ENCODE measurements around the gene TNS4. TPM values are rescaled to one million over a fixed set of nuclear protein-coding genes. Genes with fewer than 3 reads are reported as not detected.

The TNS4 gene
- total and polyA plus RNA-seq, 9 of the 15 experiments (the other 6 are each of a cell fraction or from before 2014, with no cell fraction given), result 0.04 to 0.73 (median 0.24) TPM; not detected in 1

DNA sequence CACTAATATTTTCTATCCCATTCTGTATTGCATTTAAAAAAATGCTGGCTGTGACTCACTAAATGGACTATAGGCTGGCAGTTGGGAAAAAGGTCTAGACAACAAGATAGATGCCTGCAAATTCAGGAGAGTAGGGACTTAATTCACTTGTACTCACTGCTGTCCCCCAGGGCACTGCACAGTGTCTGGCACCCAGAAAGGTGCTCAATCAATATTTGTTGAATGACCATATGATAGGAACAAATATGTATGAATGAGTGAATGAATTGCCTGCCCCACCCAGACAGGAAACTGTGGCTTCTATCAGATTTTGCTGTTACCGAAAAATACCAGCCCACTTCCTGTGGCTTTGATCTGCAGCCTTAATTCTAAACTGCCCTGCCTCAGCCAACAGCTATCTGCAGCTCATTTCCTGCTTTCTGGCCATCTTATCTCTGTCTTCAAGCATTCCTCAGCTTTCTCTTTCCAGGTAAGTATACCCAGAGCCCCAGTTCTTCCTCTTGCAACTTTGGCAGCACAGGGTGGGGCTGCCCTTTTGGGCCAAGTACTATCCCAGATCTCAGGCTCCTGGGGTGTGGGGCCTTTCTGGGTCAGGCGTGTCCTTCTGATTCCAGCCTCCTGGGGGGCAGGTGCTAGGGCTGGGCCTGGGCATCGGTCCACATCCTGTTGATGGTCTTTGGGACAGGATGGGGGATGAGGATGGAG is 15.3 kb upstream of the TNS4 start (continued):
- TF ChIP-seq ESRRA (IDR thresholded peaks at IDR 0.05; ENCODE audit: borderline replicate concordance, low read depth) (peak; percentile 17; the same call in 1 of the 2 replicates), ZNF408 (CRISPR knock-in tag; IDR thresholded peaks at IDR 0.05; ENCODE audit: low read depth) (no peak), DACH1 (IDR thresholded peaks at IDR 0.05; ENCODE audit: partially characterized antibody) (peak; percentile 13), RCOR1 (IDR thresholded peaks at IDR 0.05; ENCODE audit: borderline replicate concordance in 1 of 2, low read depth in 2 of 2, low read length in 2 of 2) (peak; percentile 44 to 91; a peak in 3 of 4 replicates), SMAD4 (CRISPR knock-in tag; conservative IDR thresholded peaks at IDR 0.05) (peak; percentile 84), SMARCE1 (IDR thresholded peaks at IDR 0.05) (peak; percentile 81), HLTF (IDR thresholded peaks at IDR 0.05) (no peak), MEF2A (IDR thresholded peaks at IDR 0.05; ENCODE audit: control insufficient read depth, low read depth, low read length) (no peak), TFAM (CRISPR knock-in tag; conservative IDR thresholded peaks at IDR 0.05) (no peak), PHF21A (IDR thresholded peaks at IDR 0.05; ENCODE audit: borderline replicate concordance, low read depth) (0 out of 2 replicates have a peak, but pooled peaks have one; percentile 37), SIX5 (IDR thresholded peaks at IDR 0.05; ENCODE audit: borderline replicate concordance in 1 of 2, insufficient read depth in 1 of 2, low read depth in 1 of 2, low read length in 2 of 2) (no peak), DPF2 (IDR thresholded peaks at IDR 0.05) (peak; percentile 90), KHSRP (IDR thresholded peaks at IDR 0.05) (no peak), TCF7L2 (IDR thresholded peaks at IDR 0.05; ENCODE audit: low read depth, low read length) (0 out of 2 replicates have a peak, but pooled peaks have one; percentile 23), ASH1L (IDR thresholded peaks at IDR 0.05; ENCODE audit: borderline replicate concordance, low read depth, partially characterized antibody) (no peak), ZNF384 (IDR thresholded peaks at IDR 0.05; ENCODE audit: low read depth, low read length) (peak; percentile 47; the same call in 1 of the 2 replicates), MAFK (IDR thresholded peaks at IDR 0.05; ENCODE audit: low read length) (peak; percentile 1; the same call in 1 of the 2 replicates)
- TF ChIP-seq, protein P1, sequence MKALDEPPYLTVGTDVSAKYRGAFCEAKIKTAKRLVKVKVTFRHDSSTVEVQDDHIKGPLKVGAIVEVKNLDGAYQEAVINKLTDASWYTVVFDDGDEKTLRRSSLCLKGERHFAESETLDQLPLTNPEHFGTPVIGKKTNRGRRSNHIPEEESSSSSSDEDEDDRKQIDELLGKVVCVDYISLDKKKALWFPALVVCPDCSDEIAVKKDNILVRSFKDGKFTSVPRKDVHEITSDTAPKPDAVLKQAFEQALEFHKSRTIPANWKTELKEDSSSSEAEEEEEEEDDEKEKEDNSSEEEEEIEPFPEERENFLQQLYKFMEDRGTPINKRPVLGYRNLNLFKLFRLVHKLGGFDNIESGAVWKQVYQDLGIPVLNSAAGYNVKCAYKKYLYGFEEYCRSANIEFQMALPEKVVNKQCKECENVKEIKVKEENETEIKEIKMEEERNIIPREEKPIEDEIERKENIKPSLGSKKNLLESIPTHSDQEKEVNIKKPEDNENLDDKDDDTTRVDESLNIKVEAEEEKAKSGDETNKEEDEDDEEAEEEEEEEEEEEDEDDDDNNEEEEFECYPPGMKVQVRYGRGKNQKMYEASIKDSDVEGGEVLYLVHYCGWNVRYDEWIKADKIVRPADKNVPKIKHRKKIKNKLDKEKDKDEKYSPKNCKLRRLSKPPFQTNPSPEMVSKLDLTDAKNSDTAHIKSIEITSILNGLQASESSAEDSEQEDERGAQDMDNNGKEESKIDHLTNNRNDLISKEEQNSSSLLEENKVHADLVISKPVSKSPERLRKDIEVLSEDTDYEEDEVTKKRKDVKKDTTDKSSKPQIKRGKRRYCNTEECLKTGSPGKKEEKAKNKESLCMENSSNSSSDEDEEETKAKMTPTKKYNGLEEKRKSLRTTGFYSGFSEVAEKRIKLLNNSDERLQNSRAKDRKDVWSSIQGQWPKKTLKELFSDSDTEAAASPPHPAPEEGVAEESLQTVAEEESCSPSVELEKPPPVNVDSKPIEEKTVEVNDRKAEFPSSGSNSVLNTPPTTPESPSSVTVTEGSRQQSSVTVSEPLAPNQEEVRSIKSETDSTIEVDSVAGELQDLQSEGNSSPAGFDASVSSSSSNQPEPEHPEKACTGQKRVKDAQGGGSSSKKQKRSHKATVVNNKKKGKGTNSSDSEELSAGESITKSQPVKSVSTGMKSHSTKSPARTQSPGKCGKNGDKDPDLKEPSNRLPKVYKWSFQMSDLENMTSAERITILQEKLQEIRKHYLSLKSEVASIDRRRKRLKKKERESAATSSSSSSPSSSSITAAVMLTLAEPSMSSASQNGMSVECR (CRISPR knock-in tag; IDR thresholded peaks at IDR 0.05), result no peak
- TF ChIP-seq, protein P2, sequence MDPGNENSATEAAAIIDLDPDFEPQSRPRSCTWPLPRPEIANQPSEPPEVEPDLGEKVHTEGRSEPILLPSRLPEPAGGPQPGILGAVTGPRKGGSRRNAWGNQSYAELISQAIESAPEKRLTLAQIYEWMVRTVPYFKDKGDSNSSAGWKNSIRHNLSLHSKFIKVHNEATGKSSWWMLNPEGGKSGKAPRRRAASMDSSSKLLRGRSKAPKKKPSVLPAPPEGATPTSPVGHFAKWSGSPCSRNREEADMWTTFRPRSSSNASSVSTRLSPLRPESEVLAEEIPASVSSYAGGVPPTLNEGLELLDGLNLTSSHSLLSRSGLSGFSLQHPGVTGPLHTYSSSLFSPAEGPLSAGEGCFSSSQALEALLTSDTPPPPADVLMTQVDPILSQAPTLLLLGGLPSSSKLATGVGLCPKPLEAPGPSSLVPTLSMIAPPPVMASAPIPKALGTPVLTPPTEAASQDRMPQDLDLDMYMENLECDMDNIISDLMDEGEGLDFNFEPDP (CRISPR knock-in tag; IDR thresholded peaks at IDR 0.05), result no peak
- TF ChIP-seq, protein P3, sequence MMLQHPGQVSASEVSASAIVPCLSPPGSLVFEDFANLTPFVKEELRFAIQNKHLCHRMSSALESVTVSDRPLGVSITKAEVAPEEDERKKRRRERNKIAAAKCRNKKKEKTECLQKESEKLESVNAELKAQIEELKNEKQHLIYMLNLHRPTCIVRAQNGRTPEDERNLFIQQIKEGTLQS (IDR thresholded peaks at IDR 0.05), result 0 out of 2 replicates have a peak, but pooled peaks have one; percentile 14
- TF ChIP-seq, protein P3 (CRISPR knock-in tag; conservative IDR thresholded peaks at IDR 0.05), result no peak
- TF ChIP-seq, protein P4, sequence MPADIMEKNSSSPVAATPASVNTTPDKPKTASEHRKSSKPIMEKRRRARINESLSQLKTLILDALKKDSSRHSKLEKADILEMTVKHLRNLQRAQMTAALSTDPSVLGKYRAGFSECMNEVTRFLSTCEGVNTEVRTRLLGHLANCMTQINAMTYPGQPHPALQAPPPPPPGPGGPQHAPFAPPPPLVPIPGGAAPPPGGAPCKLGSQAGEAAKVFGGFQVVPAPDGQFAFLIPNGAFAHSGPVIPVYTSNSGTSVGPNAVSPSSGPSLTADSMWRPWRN (IDR thresholded peaks at IDR 0.05; ENCODE audit: low read depth), result peak; percentile 72

Data from K562 (cell line).